K562 (cell line): ENCODE data around the gene KCNF1. TPM values are rescaled to one million over a fixed set of nuclear protein-coding genes. Genes with fewer than 3 reads are reported as not detected.

Source experiments
- ATAC-seq: fragments of 200-7000 bp; cut with Tn5 transposase; 3 replicates; pipeline ENCODE4 v1.9.1; 2020; ENCODE audit warnings: moderate library complexity
- BruUV-seq: library from RNA; stranded (reverse); fragments of 400-500 nt; replicated peaks from 2 replicates; lab custom pipeline; 2021; lab: Mats Ljungman, UMichigan
- CTCF ChIA-PET: fragments of 300-600 bp; formaldehyde crosslinking; extraction: SDS; loops from one replicate; lab custom pipeline; 2021; ENCODE audit warnings: low intra/inter-chr PET ratio; lab: Yijun Ruan, JAX
- POLR2A ChIA-PET: fragments of 300-600, 350-650 bp; sonication (Branson Sonifier 250); formaldehyde crosslinking; extraction: SDS; loops from one replicate; lab custom pipeline; 2021; ENCODE audit warnings: antibody characterized with exemption, inconsistent platforms; lab: Yijun Ruan, JAX
- DNase-seq, 4 experiments: peaks; one replicate each; pipeline versions ENCODE4 v3.0.0 to v3.0.0-alpha.2; 2011 to 2018; ENCODE audit warnings: low spot score in 3 of 4, mixed read lengths in 3 of 4; ENCODE audit errors: extremely low read depth in 1 of 4
- FAIRE-seq: peaks from 2 replicates; lab custom pipeline; 2011; peaks lifted over from hg19 to GRCh38; lab: Jason Lieb, UNC
- H2AFZ ChIP-seq: 2 replicates; pipeline ENCODE4 v1.6.0; 2011; ENCODE audit warnings: low read depth, low read length, control low read depth, inconsistent platforms
- H3K27ac ChIP-seq: fragments of 200-600 bp; 3 replicates; pipeline ENCODE4 v1.8.0; 2011; ENCODE audit warnings: low read depth, mild to moderate bottlenecking, control low read depth, inconsistent platforms, low read length, moderate library complexity, mixed read lengths; ENCODE audit errors: extremely low read depth
- H3K27me3 ChIP-seq, 2 experiments: fragments of 300-600 bp in 1 of 2; 2 replicates in 1 of 2; 3 replicates in 1 of 2; pipeline versions ENCODE4 v1.6.0 to v1.8.0; 2011; ENCODE audit warnings: inconsistent platforms in 2 of 2, low read length in 2 of 2, mild to moderate bottlenecking in 1 of 2, mixed read lengths in 1 of 2, moderate library complexity in 1 of 2; ENCODE audit not compliant: control insufficient read depth in 2 of 2, insufficient read depth in 2 of 2
- H3K36me3 ChIP-seq: fragments of 300-600 bp; 3 replicates; pipeline ENCODE4 v1.8.0; 2011; ENCODE audit warnings: mild to moderate bottlenecking, low read length, inconsistent platforms; ENCODE audit not compliant: control insufficient read depth, insufficient read depth
- H3K4me1 ChIP-seq, 2 experiments: fragments of 200-600 bp in 1 of 2; replicated peaks in 1 of 2; 2 replicates in 1 of 2; 3 replicates in 1 of 2; pipeline versions ENCODE4 v1.5.1 to v1.8.0; 2011; ENCODE audit warnings: inconsistent platforms in 2 of 2, low read length in 2 of 2, mild to moderate bottlenecking in 1 of 2, mixed read lengths in 1 of 2, moderate library complexity in 1 of 2; ENCODE audit not compliant: control insufficient read depth in 2 of 2, insufficient read depth in 2 of 2
- H3K4me2 ChIP-seq: 2 replicates; pipeline ENCODE4 v1.6.1; 2011; ENCODE audit warnings: low read length, control low read depth, inconsistent platforms, mixed read lengths; ENCODE audit not compliant: insufficient read depth
- H3K4me3 ChIP-seq: fragments of 200-600 bp; sonication (generic), shearing (Covaris generic); 2 replicates; pipeline ENCODE4 v1.5.1; 2016; ENCODE audit warnings: control low read depth, inconsistent platforms
- H3K79me2 ChIP-seq: fragments of 200-600 bp; 3 replicates; pipeline ENCODE4 v1.8.0; 2011; ENCODE audit warnings: low read length, inconsistent platforms; ENCODE audit not compliant: control insufficient read depth, insufficient read depth
- H3K9ac ChIP-seq, 2 experiments: 2 replicates each; pipeline versions ENCODE4 v1.6.0 to v1.6.1; 2011; ENCODE audit warnings: low read depth in 2 of 2, low read length in 2 of 2, control low read depth in 1 of 2, inconsistent platforms in 1 of 2, mild to moderate bottlenecking in 1 of 2, mixed read lengths in 1 of 2; ENCODE audit not compliant: insufficient read depth in 1 of 2
- H3K9me1 ChIP-seq: one replicate; pipeline ENCODE4 v1.6.0; 2011; ENCODE audit warnings: inconsistent platforms, mild to moderate bottlenecking, low read length, moderate library complexity; ENCODE audit not compliant: control insufficient read depth, insufficient read depth
- H3K9me3 ChIP-seq: replicated peaks from 2 replicates; pipeline ENCODE4 v1.5.1; 2011; ENCODE audit warnings: low read depth, low read length, inconsistent platforms; ENCODE audit not compliant: control insufficient read depth, insufficient read depth
- H4K20me1 ChIP-seq: replicated peaks from 2 replicates; pipeline ENCODE4 v1.6.1; 2011; ENCODE audit warnings: low read length, inconsistent platforms, mixed read lengths; ENCODE audit not compliant: control insufficient read depth, insufficient read depth
- MCM7 ChIP-seq, 2 experiments: fragments of 450-650 bp; IDR thresholded peaks; 2 replicates each; pipeline ENCODE4 v1.6.1; 2016 to 2018
- PURB ChIP-seq: sonication (generic); formaldehyde crosslinking; IDR thresholded peaks from 2 replicates; pipeline ENCODE4 v1.9.0; 2021; ENCODE audit warnings: low read depth, mild to moderate bottlenecking, missing genetic modification reagents
- RBM34 ChIP-seq: fragments of 200-400 bp; formaldehyde crosslinking; IDR thresholded peaks from 2 replicates; pipeline ENCODE4 v1.6.1; 2018; ENCODE audit warnings: low read length, borderline replicate concordance; ENCODE audit not compliant: insufficient read depth
- RCOR1 ChIP-seq, 2 experiments: IDR thresholded peaks; 2 replicates each; pipeline ENCODE4 v1.6.1; 2012; ENCODE audit warnings: low read depth in 2 of 2, low read length in 2 of 2, borderline replicate concordance in 1 of 2, improper control_type of control experiment in 1 of 2
- STAT5A ChIP-seq: IDR thresholded peaks from 2 replicates; pipeline ENCODE4 v1.6.1; 2012; ENCODE audit warnings: low read length, inconsistent platforms, borderline replicate concordance
- WGBS: fragments of 100-300 bp; shearing (Covaris generic); methylation state at CpG from one replicate; pipeline ENCODE4 v1.1.6; 2016; ENCODE audit warnings: low coverage, mixed read lengths; ENCODE audit not compliant: insufficient coverage; ENCODE audit errors: missing lambda C conversion rate; 5-methylcytosine and 5-hydroxymethylcytosine counted together
- in situ Hi-C: fragments of 300-500 bp; cut with MboI; formaldehyde crosslinking; loops from 4 replicates; pipeline ENCODE4 v1.15.0; 2018; ENCODE audit warnings: inconsistent platforms, mixed read lengths
- intact Hi-C: fragments of 100-400 bp; cut with micrococcal nuclease; formaldehyde crosslinking; loops from 2 replicates; pipeline ENCODE4 v1.14.2; 2022
- polyA plus RNA-seq, 8 experiments: library from polyadenylated mRNA; depleted of rRNA in 4 of 8; stranded (reverse) in 5 of 8; unstranded in 3 of 8; fragments of >200 nt; fragmentation: Nextera tagmentation in 2 of 8; fragmentation: Illumina TruSeq in 1 of 8; extraction: Ambion mirVana in 2 of 8; extraction: Trizol in 1 of 8; gene quantifications; 2 replicates each; pipeline versions ENCODE4 v1.2.1 to v1.2.3, GENCODE V29; 2011 to 2014; ENCODE audit warnings: inconsistent platforms in 1 of 8, missing spikeins in 1 of 8
- total RNA-seq, 7 experiments: library from RNA; depleted of rRNA in 6 of 7; stranded (reverse); fragments of >200 nt in 6 of 7; fragmentation: Illumina TruSeq in 2 of 7; extraction: Trizol in 2 of 7; gene quantifications; 2 replicates each; pipeline versions ENCODE4 v1.2.1 to v1.2.3, GENCODE V29; 2011 to 2021; ENCODE audit warnings: low replicate concordance in 1 of 7
- TF ChIP-seq, protein P1 (sequence below): fragments of 250-450 bp; sonication (Bioruptor Pico); IDR thresholded peaks from 2 replicates; pipeline ENCODE4 v1.8.0; 2022; ENCODE audit warnings: inconsistent platforms
- TF ChIP-seq, protein P2 (sequence below): sonication (generic); formaldehyde crosslinking; IDR thresholded peaks from 2 replicates; pipeline ENCODE4 v1.8.0; 2023; ENCODE audit warnings: missing genetic modification reagents, mild to moderate bottlenecking, borderline replicate concordance
- TF ChIP-seq, protein P3 (sequence below): fragments of 250-450 bp; sonication (Bioruptor Pico); IDR thresholded peaks from 2 replicates; pipeline ENCODE4 v1.5.0; 2021; ENCODE audit warnings: mild to moderate bottlenecking, borderline replicate concordance

The KCNF1 gene
- total and polyA plus RNA-seq, 9 of the 15 experiments (the other 6 are each of a cell fraction or from before 2014, with no cell fraction given), result not detected

DNA sequence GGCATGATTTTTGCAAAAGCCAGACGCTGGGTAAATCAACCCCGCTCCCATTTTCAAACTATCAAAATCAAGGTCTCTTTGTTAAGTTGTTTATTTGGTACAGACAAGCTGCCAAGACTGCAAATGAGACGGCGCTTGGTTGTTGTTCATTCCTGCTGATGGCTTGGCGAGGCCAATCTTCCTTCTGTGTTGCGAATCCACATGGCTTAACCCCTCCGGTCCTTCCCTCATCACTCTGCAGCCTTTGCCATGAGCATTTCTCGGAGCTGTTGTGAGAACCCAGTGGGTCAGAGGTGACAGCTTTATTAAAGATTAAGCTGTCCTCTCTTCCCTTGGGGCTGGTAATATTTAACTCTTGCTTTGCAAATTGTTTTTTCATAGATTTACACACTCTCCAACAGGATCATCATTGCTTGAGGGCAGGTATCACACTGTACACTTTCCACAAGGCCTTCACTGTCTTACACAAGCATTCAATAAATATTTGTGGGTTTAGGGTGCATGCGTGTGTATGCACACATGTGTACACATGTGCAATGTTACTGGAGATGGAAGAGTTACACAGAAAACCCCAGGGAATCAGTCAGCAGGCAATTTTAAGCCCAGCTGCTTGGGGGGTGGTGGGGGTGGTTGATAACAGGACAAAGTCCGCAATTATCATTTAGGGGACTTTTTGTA is 27.8 kb upstream of the KCNF1 start:
- in situ Hi-C loops (no loop called here), intact Hi-C loops (no loop called here)
- POLR2A ChIA-PET, result no interaction called here
- no TSS peak for BruUV-seq
- Histone ChIP-seq H3K4me2 (no peak overlapping the region), H3K9me3 (no peaks in the 10 kb centered on the region), H3K79me2 (no peaks in the 10 kb centered on the region), H4K20me1 (no peaks in the 10 kb centered on the region), H3K4me1 (peaks cover 0 to 4% of the 10 kb centered on the region in 2 experiments; a peak in 3 of 5 replicates), H3K9ac (no peak overlapping the region), H3K27me3 (peaks cover 17 to 39% of the 10 kb centered on the region in 2 experiments), H3K27ac (no peak overlapping the region), H2AFZ (no peak overlapping the region), H3K4me3 (no peak overlapping the region), H3K36me3 (no peaks in the 10 kb centered on the region), H3K9me1 (no peaks in the 10 kb centered on the region)
- DNase-seq (no peak), FAIRE-seq (no peak), ATAC-seq (no peak)
- CTCF ChIA-PET, result no interaction called here
- 3% methylated on average over 10 of the region's 10 CpGs for WGBS
- TF ChIP-seq RBM34, result no peak
- no peak for TF ChIP-seq RCOR1 (IDR thresholded peaks at IDR 0.05; ENCODE audit: borderline replicate concordance in 1 of 2, low read depth in 2 of 2, low read length in 2 of 2)
- TF ChIP-seq, protein P1, sequence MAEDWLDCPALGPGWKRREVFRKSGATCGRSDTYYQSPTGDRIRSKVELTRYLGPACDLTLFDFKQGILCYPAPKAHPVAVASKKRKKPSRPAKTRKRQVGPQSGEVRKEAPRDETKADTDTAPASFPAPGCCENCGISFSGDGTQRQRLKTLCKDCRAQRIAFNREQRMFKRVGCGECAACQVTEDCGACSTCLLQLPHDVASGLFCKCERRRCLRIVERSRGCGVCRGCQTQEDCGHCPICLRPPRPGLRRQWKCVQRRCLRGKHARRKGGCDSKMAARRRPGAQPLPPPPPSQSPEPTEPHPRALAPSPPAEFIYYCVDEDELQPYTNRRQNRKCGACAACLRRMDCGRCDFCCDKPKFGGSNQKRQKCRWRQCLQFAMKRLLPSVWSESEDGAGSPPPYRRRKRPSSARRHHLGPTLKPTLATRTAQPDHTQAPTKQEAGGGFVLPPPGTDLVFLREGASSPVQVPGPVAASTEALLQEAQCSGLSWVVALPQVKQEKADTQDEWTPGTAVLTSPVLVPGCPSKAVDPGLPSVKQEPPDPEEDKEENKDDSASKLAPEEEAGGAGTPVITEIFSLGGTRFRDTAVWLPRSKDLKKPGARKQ (CRISPR knock-in tag), result no peak
- TF ChIP-seq, protein P2, sequence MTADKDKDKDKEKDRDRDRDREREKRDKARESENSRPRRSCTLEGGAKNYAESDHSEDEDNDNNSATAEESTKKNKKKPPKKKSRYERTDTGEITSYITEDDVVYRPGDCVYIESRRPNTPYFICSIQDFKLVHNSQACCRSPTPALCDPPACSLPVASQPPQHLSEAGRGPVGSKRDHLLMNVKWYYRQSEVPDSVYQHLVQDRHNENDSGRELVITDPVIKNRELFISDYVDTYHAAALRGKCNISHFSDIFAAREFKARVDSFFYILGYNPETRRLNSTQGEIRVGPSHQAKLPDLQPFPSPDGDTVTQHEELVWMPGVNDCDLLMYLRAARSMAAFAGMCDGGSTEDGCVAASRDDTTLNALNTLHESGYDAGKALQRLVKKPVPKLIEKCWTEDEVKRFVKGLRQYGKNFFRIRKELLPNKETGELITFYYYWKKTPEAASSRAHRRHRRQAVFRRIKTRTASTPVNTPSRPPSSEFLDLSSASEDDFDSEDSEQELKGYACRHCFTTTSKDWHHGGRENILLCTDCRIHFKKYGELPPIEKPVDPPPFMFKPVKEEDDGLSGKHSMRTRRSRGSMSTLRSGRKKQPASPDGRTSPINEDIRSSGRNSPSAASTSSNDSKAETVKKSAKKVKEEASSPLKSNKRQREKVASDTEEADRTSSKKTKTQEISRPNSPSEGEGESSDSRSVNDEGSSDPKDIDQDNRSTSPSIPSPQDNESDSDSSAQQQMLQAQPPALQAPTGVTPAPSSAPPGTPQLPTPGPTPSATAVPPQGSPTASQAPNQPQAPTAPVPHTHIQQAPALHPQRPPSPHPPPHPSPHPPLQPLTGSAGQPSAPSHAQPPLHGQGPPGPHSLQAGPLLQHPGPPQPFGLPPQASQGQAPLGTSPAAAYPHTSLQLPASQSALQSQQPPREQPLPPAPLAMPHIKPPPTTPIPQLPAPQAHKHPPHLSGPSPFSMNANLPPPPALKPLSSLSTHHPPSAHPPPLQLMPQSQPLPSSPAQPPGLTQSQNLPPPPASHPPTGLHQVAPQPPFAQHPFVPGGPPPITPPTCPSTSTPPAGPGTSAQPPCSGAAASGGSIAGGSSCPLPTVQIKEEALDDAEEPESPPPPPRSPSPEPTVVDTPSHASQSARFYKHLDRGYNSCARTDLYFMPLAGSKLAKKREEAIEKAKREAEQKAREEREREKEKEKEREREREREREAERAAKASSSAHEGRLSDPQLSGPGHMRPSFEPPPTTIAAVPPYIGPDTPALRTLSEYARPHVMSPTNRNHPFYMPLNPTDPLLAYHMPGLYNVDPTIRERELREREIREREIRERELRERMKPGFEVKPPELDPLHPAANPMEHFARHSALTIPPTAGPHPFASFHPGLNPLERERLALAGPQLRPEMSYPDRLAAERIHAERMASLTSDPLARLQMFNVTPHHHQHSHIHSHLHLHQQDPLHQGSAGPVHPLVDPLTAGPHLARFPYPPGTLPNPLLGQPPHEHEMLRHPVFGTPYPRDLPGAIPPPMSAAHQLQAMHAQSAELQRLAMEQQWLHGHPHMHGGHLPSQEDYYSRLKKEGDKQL (CRISPR knock-in tag), result no peak
- no peak for TF ChIP-seq PURB
- TF ChIP-seq STAT5A, result no peak
- no peak for TF ChIP-seq MCM7 (IDR thresholded peaks at IDR 0.05)
- TF ChIP-seq, protein P3, sequence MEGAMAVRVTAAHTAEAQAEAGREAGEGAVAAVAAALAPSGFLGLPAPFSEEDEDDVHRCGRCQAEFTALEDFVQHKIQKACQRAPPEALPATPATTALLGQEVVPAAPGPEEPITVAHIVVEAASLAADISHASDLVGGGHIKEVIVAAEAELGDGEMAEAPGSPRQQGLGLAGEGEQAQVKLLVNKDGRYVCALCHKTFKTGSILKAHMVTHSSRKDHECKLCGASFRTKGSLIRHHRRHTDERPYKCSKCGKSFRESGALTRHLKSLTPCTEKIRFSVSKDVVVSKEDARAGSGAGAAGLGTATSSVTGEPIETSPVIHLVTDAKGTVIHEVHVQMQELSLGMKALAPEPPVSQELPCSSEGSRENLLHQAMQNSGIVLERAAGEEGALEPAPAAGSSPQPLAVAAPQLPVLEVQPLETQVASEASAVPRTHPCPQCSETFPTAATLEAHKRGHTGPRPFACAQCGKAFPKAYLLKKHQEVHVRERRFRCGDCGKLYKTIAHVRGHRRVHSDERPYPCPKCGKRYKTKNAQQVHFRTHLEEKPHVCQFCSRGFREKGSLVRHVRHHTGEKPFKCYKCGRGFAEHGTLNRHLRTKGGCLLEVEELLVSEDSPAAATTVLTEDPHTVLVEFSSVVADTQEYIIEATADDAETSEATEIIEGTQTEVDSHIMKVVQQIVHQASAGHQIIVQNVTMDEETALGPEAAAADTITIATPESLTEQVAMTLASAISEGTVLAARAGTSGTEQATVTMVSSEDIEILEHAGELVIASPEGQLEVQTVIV (CRISPR knock-in tag), result no peak
